Mammary epithelial cell (primary cell): ENCODE data around the gene MUCL3.

Experiments
- CTCF ChIP-seq, 2 donors: IDR thresholded peaks in 1 of 2; conservative IDR thresholded peaks in 1 of 2; 2 replicates each; pipeline ENCODE4 v1.5.1; 2011 to 2012; ENCODE audit warnings: inconsistent platforms in 2 of 2, low read length in 2 of 2, mild to moderate bottlenecking in 2 of 2, control low read depth in 1 of 2, low read depth in 1 of 2; ENCODE audit not compliant: insufficient read depth in 1 of 2; ENCODE audit errors: extremely low read depth in 1 of 2
- EZH2 ChIP-seq: IDR thresholded peaks from 2 replicates; pipeline ENCODE4 v1.6.1; 2012; ENCODE audit warnings: low read length, inconsistent platforms, borderline replicate concordance

- TF ChIP-seq CTCF (conservative IDR thresholded peaks at IDR 0.05 in 1 of 2, IDR thresholded peaks at IDR 0.05 in 1 of 2; ENCODE audit: extremely low read depth in 1 of 2, insufficient read depth in 1 of 2, low read depth in 1 of 2, low read length in 2 of 2) (no peak), EZH2 (no peak)
These were observed 38.4 kb downstream of the MUCL3 start for GRCh38 chr6:30979141-30979540.
